Vagina (tissue), 2 donors: Measurements from ENCODE around the gene OR2AE1.

ENCODE experiments used
- CTCF ChIP-seq, 3 experiments: fragments of 450-650 bp in 2 of 3; fragments of 200-600 bp in 1 of 3; sonication (generic) in 1 of 3; IDR thresholded peaks; one replicate each; pipeline ENCODE4 v1.5.1; 2017 to 2019; ENCODE audit warnings: antibody characterized with exemption in 3 of 3, mild to moderate bottlenecking in 2 of 3, moderate library complexity in 2 of 3
- POLR2AphosphoS5 ChIP-seq, 2 donors: sonication (generic); formaldehyde crosslinking; IDR thresholded peaks; one replicate each; pipeline ENCODE4 v1.9.0; 2017; ENCODE audit warnings: antibody characterized with exemption in 2 of 2, mild to moderate bottlenecking in 2 of 2, low read depth in 1 of 2; ENCODE audit not compliant: insufficient read depth in 1 of 2

DNA sequence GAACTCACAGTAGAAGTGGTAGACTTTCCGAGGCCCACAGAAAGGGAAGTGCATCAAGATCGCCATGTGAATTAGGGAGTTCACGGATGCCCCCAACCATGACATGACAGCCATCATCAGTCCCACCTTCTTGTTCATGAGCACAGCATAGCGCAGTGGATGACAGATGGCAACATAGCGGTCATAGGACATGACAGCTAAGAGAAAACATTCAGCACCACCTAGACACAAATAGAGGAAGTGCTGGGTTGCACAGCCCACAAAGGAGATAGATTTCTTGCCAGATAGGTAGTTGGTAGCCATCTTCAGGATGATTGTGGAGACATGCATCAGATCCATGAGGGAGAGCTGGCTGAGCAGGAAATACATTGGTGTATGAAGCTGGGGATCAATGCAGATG is 342 bp downstream of the OR2AE1 start:
- TF ChIP-seq CTCF (IDR thresholded peaks at IDR 0.05) (no peak), POLR2AphosphoS5 (IDR thresholded peaks at IDR 0.05; ENCODE audit: insufficient read depth in 1 of 2, low read depth in 1 of 2) (no peak)
